ENCODE measurements around the gene HACD2. TPM values are rescaled to one million over a fixed set of nuclear protein-coding genes. Genes with fewer than 3 reads are reported as not detected.

HACD2 gene
- total RNA-seq, 1 donor from 2014 or later: 34.3 TPM

DNA sequence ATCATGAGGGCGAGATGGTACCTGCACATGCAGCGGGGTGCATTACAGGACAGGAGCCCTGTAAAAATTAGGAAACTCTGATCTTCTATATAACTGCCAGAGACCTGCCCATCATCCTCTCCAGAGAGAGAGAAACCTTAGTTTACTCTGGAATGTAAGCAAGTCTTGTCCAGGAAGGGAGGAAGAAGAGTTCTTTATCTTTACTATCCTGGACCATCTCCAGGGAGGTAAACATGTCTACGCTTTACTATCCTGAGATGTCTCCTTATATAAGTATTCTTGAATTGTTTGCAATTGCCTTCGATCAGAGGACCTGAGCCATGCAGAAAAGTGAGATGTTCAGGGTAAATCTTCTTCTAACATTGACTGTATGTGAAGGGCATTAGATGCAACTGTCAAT lies 12.7 kb upstream of the HACD2 start:
- peaks cover 8% of the 10 kb centered on the region for H3K4me1 ChIP-seq (ENCODE audit: insufficient read depth, low read length)
- no peaks in the 10 kb centered on the region for H4K20me1 ChIP-seq (ENCODE audit: insufficient read depth, low read length)
- FAIRE-seq: no peak
- TF ChIP-seq EZH2 (IDR thresholded peaks at IDR 0.05; ENCODE audit: insufficient read depth, low read length): no peak
- TF ChIP-seq, protein P1, sequence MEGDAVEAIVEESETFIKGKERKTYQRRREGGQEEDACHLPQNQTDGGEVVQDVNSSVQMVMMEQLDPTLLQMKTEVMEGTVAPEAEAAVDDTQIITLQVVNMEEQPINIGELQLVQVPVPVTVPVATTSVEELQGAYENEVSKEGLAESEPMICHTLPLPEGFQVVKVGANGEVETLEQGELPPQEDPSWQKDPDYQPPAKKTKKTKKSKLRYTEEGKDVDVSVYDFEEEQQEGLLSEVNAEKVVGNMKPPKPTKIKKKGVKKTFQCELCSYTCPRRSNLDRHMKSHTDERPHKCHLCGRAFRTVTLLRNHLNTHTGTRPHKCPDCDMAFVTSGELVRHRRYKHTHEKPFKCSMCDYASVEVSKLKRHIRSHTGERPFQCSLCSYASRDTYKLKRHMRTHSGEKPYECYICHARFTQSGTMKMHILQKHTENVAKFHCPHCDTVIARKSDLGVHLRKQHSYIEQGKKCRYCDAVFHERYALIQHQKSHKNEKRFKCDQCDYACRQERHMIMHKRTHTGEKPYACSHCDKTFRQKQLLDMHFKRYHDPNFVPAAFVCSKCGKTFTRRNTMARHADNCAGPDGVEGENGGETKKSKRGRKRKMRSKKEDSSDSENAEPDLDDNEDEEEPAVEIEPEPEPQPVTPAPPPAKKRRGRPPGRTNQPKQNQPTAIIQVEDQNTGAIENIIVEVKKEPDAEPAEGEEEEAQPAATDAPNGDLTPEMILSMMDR (IDR thresholded peaks at IDR 0.05; ENCODE audit: insufficient read depth, low read depth, low read length): no peak
- H3K4me3 ChIP-seq (ENCODE audit: insufficient read depth, low read depth, low read length): no peak overlapping the region
- no peak overlapping the region for H3K9ac ChIP-seq (ENCODE audit: low read length)
- Mint-ChIP-seq H3K4me1 (ENCODE audit: low read depth, unreplicated experiment) (peaks cover 14% of the 10 kb centered on the region), H3K27ac (ENCODE audit: unreplicated experiment) (no peak overlapping the region), H3K4me3 (ENCODE audit: unreplicated experiment) (no peak overlapping the region), H3K9me3 (ENCODE audit: unreplicated experiment) (no peaks in the 10 kb centered on the region), H3K36me3 (ENCODE audit: low read depth, unreplicated experiment) (peaks cover 10% of the 10 kb centered on the region), H3K27me3 (ENCODE audit: low read depth, unreplicated experiment) (no peaks in the 10 kb centered on the region)
- no peaks in the 10 kb centered on the region for H3K27me3 ChIP-seq (ENCODE audit: insufficient read depth, low read length)
- no peaks in the 10 kb centered on the region for H3K36me3 ChIP-seq (ENCODE audit: insufficient read depth, low read length)
- H3K4me2 ChIP-seq (ENCODE audit: low read length): no peak overlapping the region
- no peak overlapping the region for H3K27ac ChIP-seq (ENCODE audit: low read depth, low read length)
- no peaks in the 10 kb centered on the region for H3K9me3 ChIP-seq (ENCODE audit: insufficient read depth, low read depth, low read length)
- H2AFZ ChIP-seq (ENCODE audit: low read depth, low read length): no peak overlapping the region
- H3K79me2 ChIP-seq (ENCODE audit: insufficient read depth, low read length): no peaks in the 10 kb centered on the region
- no peak for DNase-seq (ENCODE audit: low read depth)

DNA sequence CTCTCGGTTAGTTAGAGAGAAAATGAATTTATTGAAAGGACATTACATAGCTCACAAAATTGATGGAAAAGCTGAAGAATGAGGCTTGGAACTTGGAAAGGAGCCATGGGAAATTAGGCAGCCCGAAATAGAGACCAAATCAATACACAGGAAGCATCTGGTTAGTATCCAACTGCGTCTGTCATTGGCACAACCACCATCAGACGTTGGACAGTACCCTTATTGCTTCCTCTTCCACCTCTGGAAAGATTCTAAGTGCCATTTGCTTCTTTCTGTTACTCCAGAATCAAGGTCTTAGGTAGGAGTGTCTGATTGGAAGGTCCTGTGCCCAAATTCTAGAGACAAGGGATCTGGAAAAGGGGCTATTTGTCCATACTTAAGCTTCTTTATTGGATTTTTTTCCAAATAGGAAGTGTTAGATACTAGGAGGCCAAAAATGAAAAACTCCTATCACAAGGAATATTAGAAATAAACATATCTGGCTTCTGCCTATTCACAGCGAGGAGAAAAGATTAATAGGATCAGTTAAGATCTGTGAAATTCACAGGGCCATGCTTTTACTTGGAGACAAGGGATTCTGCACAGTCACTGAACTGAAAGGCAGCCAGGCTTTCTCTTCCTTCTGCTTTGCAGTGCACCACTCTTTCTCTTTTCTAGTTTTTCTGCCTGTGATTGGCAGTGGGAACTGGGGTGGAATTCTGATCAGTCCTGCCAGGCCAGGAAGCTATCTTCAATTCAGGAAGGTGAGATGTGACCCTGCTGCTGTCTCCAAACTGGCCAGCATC lies 10.7 kb upstream of the HACD2 start:
- no peak overlapping the region for H2AFZ ChIP-seq (ENCODE audit: low read depth, low read length)
- H3K27me3 ChIP-seq (ENCODE audit: insufficient read depth, low read length): no peaks in the 10 kb centered on the region
- DNase-seq (ENCODE audit: low read depth) (no peak), FAIRE-seq (no peak)
- H3K4me2 ChIP-seq (ENCODE audit: low read length): no peak overlapping the region
- no peak overlapping the region for H3K9ac ChIP-seq (ENCODE audit: low read length)
- H3K9me3 ChIP-seq (ENCODE audit: insufficient read depth, low read depth, low read length): peaks cover 4% of the 10 kb centered on the region
- H3K9me3 Mint-ChIP-seq (ENCODE audit: unreplicated experiment): peaks cover 11% of the 10 kb centered on the region
- H4K20me1 ChIP-seq (ENCODE audit: insufficient read depth, low read length): no peaks in the 10 kb centered on the region
- no peak overlapping the region for H3K4me3 Mint-ChIP-seq (ENCODE audit: unreplicated experiment)
- peaks cover 3% of the 10 kb centered on the region for H3K4me1 Mint-ChIP-seq (ENCODE audit: low read depth, unreplicated experiment)
- TF ChIP-seq, protein P1 (IDR thresholded peaks at IDR 0.05; ENCODE audit: insufficient read depth, low read depth, low read length): no peak
- TF ChIP-seq EZH2 (IDR thresholded peaks at IDR 0.05; ENCODE audit: insufficient read depth, low read length): no peak
- peaks cover 20% of the 10 kb centered on the region for H3K36me3 Mint-ChIP-seq (ENCODE audit: low read depth, unreplicated experiment)
- H3K36me3 ChIP-seq (ENCODE audit: insufficient read depth, low read length): no peaks in the 10 kb centered on the region
- H3K4me3 ChIP-seq (ENCODE audit: insufficient read depth, low read depth, low read length): no peak overlapping the region
- no peak overlapping the region for H3K27ac Mint-ChIP-seq (ENCODE audit: unreplicated experiment)
- no peaks in the 10 kb centered on the region for H3K4me1 ChIP-seq (ENCODE audit: insufficient read depth, low read length)
- H3K79me2 ChIP-seq (ENCODE audit: insufficient read depth, low read length): no peaks in the 10 kb centered on the region
- H3K27me3 Mint-ChIP-seq (ENCODE audit: low read depth, unreplicated experiment): no peaks in the 10 kb centered on the region
- H3K27ac ChIP-seq (ENCODE audit: low read depth, low read length): no peak overlapping the region

DNA sequence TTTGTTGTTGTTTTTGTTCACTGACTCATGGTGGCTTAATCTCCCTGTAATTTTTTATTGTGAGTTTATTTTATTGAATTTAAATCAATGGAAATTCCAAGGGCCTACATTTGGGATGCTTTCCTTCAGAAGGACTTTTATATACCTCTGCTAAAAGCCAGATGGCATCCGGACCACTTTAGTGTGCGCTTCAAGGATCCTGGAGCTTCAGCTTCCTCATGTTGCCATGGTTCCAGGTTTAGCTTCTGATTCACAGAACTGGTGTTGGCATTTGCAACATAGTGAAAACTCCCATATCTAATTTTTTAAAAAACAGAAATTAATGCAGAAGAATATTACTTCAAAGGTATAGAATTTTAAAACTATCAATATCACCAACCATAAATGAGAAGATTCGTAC lies 8.5 kb upstream of the HACD2 start:
- DNase-seq (ENCODE audit: low read depth) (no peak), FAIRE-seq (no peak)
- Mint-ChIP-seq H3K4me1 (ENCODE audit: low read depth, unreplicated experiment) (peaks cover 1% of the 10 kb centered on the region), H3K27me3 (ENCODE audit: low read depth, unreplicated experiment) (no peaks in the 10 kb centered on the region), H3K9me3 (ENCODE audit: unreplicated experiment) (peaks cover 17% of the 10 kb centered on the region), H3K36me3 (ENCODE audit: low read depth, unreplicated experiment) (peaks cover 27% of the 10 kb centered on the region), H3K4me3 (ENCODE audit: unreplicated experiment) (no peak overlapping the region), H3K27ac (ENCODE audit: unreplicated experiment) (no peak overlapping the region)
- Histone ChIP-seq H4K20me1 (ENCODE audit: insufficient read depth, low read length) (no peaks in the 10 kb centered on the region), H3K4me1 (ENCODE audit: insufficient read depth, low read length) (no peaks in the 10 kb centered on the region), H3K9me3 (ENCODE audit: insufficient read depth, low read depth, low read length) (peaks cover 8% of the 10 kb centered on the region), H3K36me3 (ENCODE audit: insufficient read depth, low read length) (no peaks in the 10 kb centered on the region), H2AFZ (ENCODE audit: low read depth, low read length) (no peak overlapping the region), H3K4me2 (ENCODE audit: low read length) (no peak overlapping the region), H3K4me3 (ENCODE audit: insufficient read depth, low read depth, low read length) (no peak overlapping the region), H3K27me3 (ENCODE audit: insufficient read depth, low read length) (no peaks in the 10 kb centered on the region), H3K79me2 (ENCODE audit: insufficient read depth, low read length) (no peaks in the 10 kb centered on the region), H3K9ac (ENCODE audit: low read length) (no peak overlapping the region), H3K27ac (ENCODE audit: low read depth, low read length) (no peak overlapping the region)
- no peak for TF ChIP-seq EZH2 (IDR thresholded peaks at IDR 0.05; ENCODE audit: insufficient read depth, low read length)
- TF ChIP-seq, protein P1 (IDR thresholded peaks at IDR 0.05; ENCODE audit: insufficient read depth, low read depth, low read length): no peak
